Progenitor cell of endocrine pancreas (in vitro differentiated cells): ENCODE measurements around the gene CORT. TPM values are rescaled to one million over a fixed set of nuclear protein-coding genes. Genes with fewer than 3 reads are reported as not detected.

ENCODE experiments used
- DNase-seq: peaks from one replicate; pipeline ENCODE4 v3.0.0; 2021; ENCODE audit warnings: low spot score; ENCODE audit not compliant: unreplicated experiment
- H3K27ac Mint-ChIP-seq: 2 replicates; pipeline ENCODE4 v1.8.0; 2021; ENCODE audit warnings: mild to moderate bottlenecking, moderate library complexity, mixed read lengths
- H3K27me3 Mint-ChIP-seq: 2 replicates; pipeline ENCODE4 v1.8.0; 2021; ENCODE audit warnings: mixed read lengths
- H3K36me3 Mint-ChIP-seq: 2 replicates; pipeline ENCODE4 v1.8.0; 2022; ENCODE audit warnings: mixed read lengths; ENCODE audit not compliant: insufficient read depth
- H3K4me1 Mint-ChIP-seq: 2 replicates; pipeline ENCODE4 v1.8.0; 2021; ENCODE audit warnings: low read depth, mixed read lengths
- H3K4me3 Mint-ChIP-seq: 2 replicates; pipeline ENCODE4 v1.8.0; 2021; ENCODE audit warnings: low read depth, mild to moderate bottlenecking, moderate library complexity, mixed read lengths
- H3K9me3 Mint-ChIP-seq: 2 replicates; pipeline ENCODE4 v1.8.0; 2021; ENCODE audit warnings: low read depth, mixed read lengths
- total RNA-seq: library from RNA; stranded (reverse); gene quantifications from 2 replicates; pipeline ENCODE4 v1.2.1, GENCODE V29; 2021
- TF ChIP-seq, protein P1 (sequence below): fragments of 200-600 bp; sonication (generic); IDR thresholded peaks from one replicate; pipeline ENCODE4 v1.5.0; 2021; ENCODE audit warnings: antibody characterized with exemption, mild to moderate bottlenecking; ENCODE audit not compliant: unreplicated experiment

CORT gene
- total RNA-seq, 1 donor from 2014 or later = 1.0 TPM

DNA sequence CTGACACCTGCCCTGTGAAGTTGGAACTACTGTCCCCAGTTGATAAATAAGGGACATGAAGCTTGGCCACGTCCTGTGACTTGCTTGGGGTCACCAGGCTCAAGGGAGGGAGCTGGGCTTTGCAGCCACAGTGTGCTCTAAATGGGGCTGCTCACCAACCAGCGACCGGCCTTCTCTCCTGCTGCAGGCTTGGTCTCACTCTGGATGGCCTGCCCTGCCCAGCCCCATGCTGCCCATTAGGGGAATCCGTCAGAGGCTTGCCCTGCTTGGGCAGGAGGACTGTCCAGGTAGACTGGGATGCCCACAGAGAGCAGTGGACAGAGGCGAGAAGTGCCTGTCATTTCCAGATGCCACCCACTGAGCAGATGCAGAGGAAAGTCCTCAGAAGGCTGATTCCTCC is 20.8 kb upstream of the CORT start:
- TF ChIP-seq, protein P1, sequence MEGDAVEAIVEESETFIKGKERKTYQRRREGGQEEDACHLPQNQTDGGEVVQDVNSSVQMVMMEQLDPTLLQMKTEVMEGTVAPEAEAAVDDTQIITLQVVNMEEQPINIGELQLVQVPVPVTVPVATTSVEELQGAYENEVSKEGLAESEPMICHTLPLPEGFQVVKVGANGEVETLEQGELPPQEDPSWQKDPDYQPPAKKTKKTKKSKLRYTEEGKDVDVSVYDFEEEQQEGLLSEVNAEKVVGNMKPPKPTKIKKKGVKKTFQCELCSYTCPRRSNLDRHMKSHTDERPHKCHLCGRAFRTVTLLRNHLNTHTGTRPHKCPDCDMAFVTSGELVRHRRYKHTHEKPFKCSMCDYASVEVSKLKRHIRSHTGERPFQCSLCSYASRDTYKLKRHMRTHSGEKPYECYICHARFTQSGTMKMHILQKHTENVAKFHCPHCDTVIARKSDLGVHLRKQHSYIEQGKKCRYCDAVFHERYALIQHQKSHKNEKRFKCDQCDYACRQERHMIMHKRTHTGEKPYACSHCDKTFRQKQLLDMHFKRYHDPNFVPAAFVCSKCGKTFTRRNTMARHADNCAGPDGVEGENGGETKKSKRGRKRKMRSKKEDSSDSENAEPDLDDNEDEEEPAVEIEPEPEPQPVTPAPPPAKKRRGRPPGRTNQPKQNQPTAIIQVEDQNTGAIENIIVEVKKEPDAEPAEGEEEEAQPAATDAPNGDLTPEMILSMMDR = no peak
- DNase-seq = no peak
- Mint-ChIP-seq H3K27me3 (no peaks in the 10 kb centered on the region), H3K4me1 (peaks cover 27% of the 10 kb centered on the region), H3K27ac (no peak overlapping the region), H3K36me3 (peaks cover 2% of the 10 kb centered on the region), H3K4me3 (no peak overlapping the region), H3K9me3 (no peaks in the 10 kb centered on the region)

DNA sequence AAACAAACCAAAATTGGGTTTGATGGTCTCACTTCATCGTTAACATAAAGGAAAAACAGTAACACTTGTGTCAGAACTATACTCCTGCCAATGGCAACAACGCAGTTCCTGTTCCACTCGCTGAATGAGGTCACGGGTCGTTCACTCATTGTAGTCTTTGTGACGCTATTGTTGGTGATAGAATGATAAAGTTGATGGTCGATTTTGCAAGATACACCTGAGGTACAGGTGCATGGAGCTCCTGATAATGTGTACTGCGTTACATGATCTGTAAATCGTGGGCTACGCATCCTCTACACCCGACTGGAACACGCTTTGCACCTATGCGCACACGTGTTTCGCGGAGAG is 20.0 kb upstream of the CORT start:
- no peaks in the 10 kb centered on the region for H3K27me3 Mint-ChIP-seq
- peaks cover 27% of the 10 kb centered on the region for H3K4me1 Mint-ChIP-seq
- H3K27ac Mint-ChIP-seq = peak overlapping the region; percentile 95
- DNase-seq = no peak
- H3K36me3 Mint-ChIP-seq = peaks cover 2% of the 10 kb centered on the region
- peak overlapping the region; percentile 81 for H3K4me3 Mint-ChIP-seq
- no peaks in the 10 kb centered on the region for H3K9me3 Mint-ChIP-seq
- TF ChIP-seq, protein P1 = no peak

DNA sequence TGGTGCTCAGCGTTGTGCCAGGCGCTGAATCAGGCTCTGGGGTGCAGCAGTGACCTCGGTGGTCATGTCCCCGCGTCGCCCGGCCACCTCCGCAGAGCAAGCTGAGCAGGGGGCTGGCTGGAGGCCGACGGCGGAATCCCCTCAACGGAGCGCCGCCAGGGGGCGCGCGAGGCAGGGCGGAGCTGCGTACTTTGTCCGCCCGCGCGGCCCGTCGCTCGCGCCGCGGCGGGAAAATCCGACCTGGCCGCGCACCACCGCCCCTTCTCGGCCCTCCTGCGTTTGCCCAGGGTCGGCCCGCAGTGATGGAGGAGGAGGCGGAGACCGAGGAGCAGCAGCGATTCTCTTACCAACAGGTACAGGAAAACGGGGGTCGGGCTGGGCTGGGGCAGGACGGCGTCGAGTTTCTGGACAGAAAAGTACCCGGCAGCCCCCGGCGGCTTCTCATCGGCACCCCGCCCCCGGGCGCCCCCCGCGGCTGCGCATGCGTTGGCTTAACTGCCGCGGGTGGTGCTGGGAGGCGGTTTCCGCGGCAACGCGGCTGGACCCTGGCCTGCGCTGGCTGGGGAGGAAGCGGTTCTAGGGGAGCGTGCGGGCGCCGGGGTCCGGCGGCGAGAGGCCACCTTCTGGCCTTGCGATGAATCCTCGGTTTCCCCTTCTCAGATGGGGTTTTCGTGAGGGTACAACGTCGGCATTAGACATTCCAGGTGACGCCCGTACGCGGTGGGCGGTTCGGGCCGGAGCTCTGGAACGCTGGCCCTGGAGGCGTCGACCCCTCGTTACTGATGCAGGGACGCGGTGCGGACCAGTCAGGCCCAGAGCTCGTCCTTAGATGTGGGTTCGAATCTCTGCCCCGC is 19.4 kb upstream of the CORT start, which contains the start of gene CENPS:
TSS of gene CENPS (plus strand) at position 218 of the 854 bp plus-strand sequence. CDS start at position 303, 85 bp downstream.
- peak; percentile 85 for DNase-seq
- TF ChIP-seq, protein P1 = peak; percentile 96
- H3K36me3 Mint-ChIP-seq = peaks cover 2% of the 10 kb centered on the region
- peak within 1 kb of the TSS; percentile 81 for H3K4me3 Mint-ChIP-seq
- H3K4me1 Mint-ChIP-seq = peaks cover 22% of the 10 kb centered on the region
- peak within 1 kb of the TSS; percentile 95 for H3K27ac Mint-ChIP-seq
- H3K9me3 Mint-ChIP-seq = no peaks in the 10 kb centered on the region
- H3K27me3 Mint-ChIP-seq = no peaks in the 10 kb centered on the region

DNA sequence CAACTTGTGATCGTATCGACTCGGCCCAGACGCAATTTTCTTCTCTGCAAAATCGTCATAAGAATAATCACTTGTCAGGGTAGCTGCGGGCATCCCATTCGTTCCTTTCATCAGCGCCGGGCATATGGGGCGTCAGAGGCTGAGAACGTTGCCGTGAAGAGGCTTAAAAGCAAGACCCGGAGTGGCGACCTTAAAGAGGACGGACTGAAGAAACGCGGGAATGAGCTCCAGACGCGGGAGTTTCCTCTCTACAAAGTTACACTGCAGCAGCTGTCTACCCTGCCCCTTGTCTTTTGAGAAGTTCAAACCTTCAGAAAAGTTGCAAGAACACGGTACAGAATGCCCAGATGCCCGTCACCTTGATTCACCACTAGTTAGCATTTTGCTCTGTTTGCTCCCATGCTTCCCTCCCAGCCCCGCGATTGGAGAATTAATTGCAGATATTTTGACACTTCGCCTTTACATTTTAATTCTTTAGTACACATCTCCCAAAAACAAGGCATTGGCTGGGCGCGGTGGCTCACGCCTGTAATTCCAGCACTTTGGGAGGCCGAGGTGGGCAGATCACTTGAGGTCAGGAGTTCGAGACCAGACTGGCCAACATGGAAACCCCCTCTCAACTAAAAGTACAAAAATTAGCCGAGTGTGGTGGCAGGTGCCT is 18.6 kb upstream of the CORT start:
- Mint-ChIP-seq H3K4me3 (peak overlapping the region; percentile 81), H3K9me3 (no peaks in the 10 kb centered on the region), H3K4me1 (peaks cover 19% of the 10 kb centered on the region), H3K27ac (peak overlapping the region; percentile 94), H3K27me3 (no peaks in the 10 kb centered on the region), H3K36me3 (no peaks in the 10 kb centered on the region)
- TF ChIP-seq, protein P1 = no peak
- DNase-seq = no peak

DNA sequence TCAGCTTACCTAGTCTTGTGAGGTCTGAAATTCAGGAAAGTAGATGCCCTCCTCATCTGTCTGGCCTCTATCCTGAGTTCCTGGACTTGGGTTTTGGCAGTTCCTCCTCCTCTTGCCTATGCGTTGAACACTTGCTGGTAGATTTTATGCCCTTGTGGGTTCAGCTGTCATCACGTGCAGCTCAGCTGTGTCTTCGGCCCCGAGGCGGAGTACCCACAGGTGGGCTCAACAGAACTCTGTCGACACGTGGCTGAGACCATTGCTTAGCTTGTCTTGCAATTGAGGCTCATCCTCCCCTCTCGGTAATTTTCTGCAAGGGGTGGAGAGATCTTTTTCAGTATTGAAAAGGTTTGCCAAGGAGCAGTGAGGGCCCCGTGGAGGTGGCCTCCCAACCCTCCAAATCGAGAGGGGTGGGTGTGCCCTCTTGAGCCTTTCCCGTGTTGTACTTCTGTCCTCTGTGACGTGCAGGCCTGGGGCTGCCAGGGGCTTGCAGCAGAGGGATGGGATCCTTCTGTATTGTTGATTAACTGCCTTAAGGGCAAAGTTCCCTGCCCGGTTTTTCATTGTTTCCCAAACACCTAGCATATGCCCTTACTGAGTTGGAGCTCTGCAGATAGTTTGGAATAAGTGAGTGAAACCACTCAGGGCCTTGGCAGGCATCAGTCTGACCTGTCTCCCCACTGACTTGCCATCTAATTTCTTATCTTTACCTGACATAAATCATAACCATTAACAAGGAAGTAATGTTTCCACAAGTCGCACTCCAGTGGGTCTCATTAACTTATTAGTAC is 16.7 kb upstream of the CORT start:
- Mint-ChIP-seq H3K9me3 (no peaks in the 10 kb centered on the region), H3K27ac (no peak overlapping the region), H3K27me3 (no peaks in the 10 kb centered on the region), H3K4me1 (peaks cover 16% of the 10 kb centered on the region), H3K36me3 (no peaks in the 10 kb centered on the region), H3K4me3 (peak overlapping the region; percentile 58)
- TF ChIP-seq, protein P1 = no peak
- DNase-seq = no peak
